NK-92 (cell line): ENCODE results near the gene LAPTM4A.
"Not testable (repeated sequence)": the region's sequence is repeated elsewhere in the genome, so short reads cannot be mapped to it uniquely, and the experiment has no call there.

Experiments
- DNase-seq: peaks from one replicate; lab custom pipeline; 2025; ENCODE audit not compliant: unreplicated experiment; lab: John Stamatoyannopoulos, UW

The LAPTM4A gene

GRCh38 chr2:20052861-20053281 lies 1.4 kb upstream of the LAPTM4A start:
- DNase-seq = no peak

- no peak for DNase-seq
Measured at GRCh38 chr2:20052229-20052851, 912 bp upstream of the LAPTM4A start.

DNA sequence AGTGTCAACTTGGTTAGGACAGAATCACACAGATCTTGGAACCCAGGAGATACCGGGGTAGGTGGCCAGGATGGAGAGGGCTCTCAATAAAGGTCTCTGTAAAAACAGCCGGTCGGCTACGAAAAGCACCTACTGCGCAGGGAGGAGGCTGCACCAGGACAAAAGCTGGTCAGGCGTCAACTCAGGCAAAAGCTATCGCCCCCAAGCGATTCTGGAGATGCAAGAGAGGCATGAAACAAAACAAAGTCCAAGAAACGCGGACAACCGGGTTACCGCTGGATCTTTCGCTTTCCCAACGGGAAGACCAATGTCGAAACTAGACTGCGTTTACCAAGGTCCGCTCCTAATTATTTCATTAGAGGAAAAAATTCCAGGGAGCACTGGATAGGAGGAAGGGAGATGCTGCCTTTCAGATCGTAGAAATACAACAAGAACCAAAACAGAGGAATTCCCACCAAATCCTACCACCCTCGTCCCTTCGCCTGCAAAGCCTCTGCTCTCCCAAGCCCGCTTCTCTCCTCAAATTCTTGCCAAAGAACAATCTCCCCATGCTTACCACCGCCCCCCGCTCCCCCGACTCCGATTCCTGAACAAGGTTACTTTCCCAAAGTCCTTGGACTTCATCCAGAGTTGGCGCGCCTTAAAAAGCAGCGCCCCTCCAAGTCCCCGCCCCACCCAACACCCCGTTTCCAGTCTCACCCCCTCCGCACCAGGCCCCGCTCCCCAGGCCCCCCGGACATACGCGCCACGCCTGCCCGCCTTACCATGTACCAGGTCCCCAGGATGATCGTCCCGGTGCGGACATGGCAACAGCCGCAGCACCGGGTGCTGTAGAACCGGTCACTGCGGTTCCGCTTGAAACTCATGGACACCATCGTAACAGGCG lies 539 bp downstream of the LAPTM4A start:
- no peak for DNase-seq

- DNase-seq = no peak
Measured at GRCh38 chr2:20050104-20050645, 1.3 kb downstream of the LAPTM4A start.

DNA sequence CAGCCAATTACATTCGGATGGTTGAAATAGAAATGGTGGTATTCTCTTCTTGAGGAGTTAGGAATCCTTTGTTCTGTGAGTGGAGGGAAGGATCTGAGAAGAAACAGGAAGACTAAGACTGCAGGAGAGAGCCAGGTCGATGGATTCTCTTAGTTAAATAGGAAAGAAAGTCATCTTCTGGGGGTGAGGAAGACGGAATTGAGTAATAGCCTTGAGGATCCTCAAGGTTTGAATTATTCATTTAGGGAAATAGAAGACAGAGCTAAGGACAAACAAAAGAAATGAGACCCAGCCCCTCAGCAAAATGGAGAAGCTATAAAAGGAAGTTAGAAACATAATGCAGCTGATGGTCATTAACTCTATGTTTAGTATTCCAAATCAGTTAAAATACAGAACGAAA lies 1.8 kb downstream of the LAPTM4A start:
- DNase-seq = no peak

- no peak for DNase-seq
Measured at GRCh38 chr2:20048488-20049448, 2.7 kb downstream of the LAPTM4A start.

DNA sequence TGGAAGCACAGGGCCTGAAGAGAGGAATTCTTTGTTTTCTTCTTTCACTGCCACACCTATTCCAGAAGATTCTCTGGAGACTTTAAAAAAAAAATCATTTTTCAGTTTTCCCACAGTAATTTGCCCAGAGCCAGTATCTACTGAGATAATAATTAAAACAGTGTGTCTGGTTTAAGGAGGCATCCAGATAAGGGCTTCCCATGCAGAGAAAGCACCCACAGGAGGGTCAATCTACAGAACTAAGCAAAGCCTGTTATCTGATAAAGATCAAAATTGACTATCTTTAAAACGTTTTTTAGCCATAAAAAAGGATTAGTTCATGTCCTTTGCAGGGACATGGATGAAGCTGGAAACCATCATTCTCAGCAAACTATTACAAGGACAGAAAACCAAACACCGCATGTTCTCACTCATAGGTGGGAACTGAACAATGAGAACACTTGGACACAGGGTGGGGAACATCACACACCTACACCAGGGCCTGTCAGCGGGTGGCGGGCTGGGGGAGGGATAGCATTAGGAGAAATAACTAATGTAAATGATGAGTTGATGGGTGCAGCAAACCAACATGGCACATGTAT lies 5.6 kb downstream of the LAPTM4A start:
- DNase-seq = not testable (repeated sequence)

DNA sequence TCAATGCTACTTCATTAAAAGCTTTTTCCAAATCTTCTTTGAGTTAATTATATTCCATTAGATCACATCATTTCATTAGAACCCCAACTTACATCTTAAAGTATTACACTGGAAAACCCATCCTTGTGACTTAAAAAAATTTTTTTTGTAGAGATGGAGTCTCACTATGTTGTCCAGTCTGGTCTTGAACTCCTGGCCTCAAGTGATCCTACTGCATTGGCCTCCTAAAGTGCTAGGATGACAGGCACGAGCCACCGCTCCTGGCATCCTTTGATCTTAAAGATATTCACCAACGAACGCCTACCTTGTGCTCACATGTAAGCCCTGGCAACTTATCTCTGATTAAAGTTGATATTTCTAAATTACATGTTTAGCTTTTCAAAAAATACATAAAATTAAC lies 6.7 kb downstream of the LAPTM4A start:
- DNase-seq = no peak

DNA sequence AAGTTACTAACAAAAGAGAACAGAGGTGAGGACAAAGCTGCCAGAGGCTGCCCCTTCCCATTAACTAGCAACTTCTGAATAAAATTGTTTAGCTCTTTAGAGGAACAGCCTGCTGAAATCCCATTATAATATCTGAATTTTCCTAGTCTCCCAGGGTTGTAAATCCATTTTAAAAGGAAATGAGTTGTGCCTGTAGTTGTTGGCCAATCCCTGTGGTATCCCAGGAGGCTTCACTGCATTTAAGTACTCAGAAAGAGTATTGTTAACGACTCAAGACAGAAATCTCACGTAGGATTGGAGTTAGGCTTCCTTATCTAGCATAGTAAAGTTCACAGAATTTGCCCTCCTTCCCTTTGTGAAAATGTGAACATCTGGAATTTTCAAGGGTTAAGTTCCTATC lies 8.9 kb downstream of the LAPTM4A start:
- no peak for DNase-seq

- no peak for DNase-seq
Measured at GRCh38 chr2:20040489-20041172, 10.8 kb downstream of the LAPTM4A start.

DNA sequence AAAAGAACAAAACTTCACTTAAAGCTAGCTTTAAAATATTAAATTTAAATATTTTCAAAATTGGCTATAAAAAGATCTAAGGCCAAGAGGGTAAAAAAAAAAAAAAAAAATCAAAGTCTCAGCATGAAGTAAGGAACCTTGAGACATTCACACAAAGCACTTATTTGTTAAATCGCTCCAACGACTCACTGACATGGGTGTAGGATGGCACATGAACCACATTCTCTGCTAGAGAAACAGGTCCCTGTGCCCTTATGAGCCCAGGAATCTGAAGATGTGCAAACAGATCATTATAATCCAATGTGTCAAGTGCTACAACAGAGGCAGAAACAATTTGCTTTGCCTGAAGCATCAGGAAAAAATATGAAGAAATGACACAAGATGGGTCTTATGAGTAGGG lies 13.8 kb downstream of the LAPTM4A start:
- DNase-seq = no peak

GRCh38 chr2:20035955-20036666 lies 15.3 kb downstream of the LAPTM4A start:
- DNase-seq = no peak

GRCh38 chr2:20034821-20035220 lies 16.6 kb downstream of the LAPTM4A start:
- DNase-seq = no peak

DNA sequence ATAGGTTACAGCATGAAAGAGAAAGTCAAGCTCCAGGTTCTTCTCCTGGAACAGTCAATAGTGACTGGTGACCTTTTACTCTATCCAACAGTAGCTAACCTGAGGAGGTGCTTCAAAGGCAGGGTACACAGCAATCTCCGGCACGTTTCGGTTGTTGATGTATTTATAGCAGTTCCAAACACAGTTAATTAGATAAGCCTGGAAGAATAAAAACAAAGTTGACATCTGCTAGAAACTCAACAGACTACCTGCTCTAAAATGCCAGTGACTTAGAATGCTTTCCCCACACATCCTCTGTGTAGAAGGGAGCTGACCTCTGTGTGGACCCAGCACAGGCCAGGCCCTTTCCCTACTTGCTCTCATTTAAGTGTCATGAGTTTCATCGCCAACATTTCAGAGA lies 17.2 kb downstream of the LAPTM4A start:
- DNase-seq = no peak

DNA sequence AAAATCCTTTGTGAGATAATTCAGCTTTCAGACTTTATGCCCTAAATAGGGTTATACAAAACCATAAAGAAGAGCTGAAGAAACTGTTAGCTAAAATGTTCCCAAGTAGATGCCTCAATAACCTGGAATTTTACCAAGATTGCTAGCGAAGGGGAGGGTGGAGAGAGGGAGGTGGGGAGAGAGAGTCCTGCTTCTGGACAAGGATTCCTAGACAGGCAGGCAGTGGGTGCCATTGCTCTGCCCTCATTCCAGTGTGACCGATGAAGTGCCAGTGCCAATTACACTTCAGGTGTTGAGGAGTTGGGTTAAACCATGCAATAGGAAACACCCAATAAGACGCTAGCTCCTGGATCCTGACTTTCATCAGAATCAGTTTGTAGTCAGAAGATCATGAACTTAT lies 18.1 kb downstream of the LAPTM4A start:
- DNase-seq = no peak

- DNase-seq = no peak
Measured at GRCh38 chr2:20030224-20030623, 21.2 kb downstream of the LAPTM4A start.

- no peak for DNase-seq
Measured at GRCh38 chr2:20027705-20028434, 23.6 kb downstream of the LAPTM4A start.

DNA sequence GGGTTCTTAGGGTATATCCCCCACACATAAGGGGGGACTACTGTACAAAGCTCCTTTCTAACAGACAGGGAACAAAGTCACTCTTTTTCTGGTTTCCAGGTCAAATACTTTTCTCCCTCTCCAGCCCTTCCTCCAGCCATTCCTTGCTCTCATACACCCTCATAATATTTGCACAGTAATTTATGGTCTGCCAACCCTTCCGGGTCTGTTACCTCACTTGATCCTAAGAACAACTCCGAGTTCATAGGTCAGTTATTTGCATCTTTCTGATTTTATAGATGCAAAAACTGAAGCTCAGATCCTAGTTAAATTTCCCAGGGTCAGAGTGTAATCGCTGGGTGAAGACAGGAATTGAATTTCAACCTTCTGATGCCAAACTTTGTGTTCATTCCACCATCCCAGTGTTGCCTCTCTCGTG lies 24.2 kb downstream of the LAPTM4A start:
- no peak for DNase-seq
